Keratinocyte (primary cell): ENCODE results near the gene SND1. TPM values are rescaled to one million over a fixed set of nuclear protein-coding genes. Genes with fewer than 3 reads are reported as not detected.

Experiments used
- DNase-seq: peaks from one replicate; pipeline ENCODE4 v3.0.0-alpha.2; 2011; ENCODE audit warnings: low read depth, missing footprints, low spot score
- FAIRE-seq: peaks from 2 replicates; lab custom pipeline; 2011; peaks lifted over from hg19 to GRCh38; lab: Jason Lieb, UNC
- H2AFZ ChIP-seq: 2 replicates; pipeline ENCODE4 v1.6.0; 2012; ENCODE audit warnings: low read length, control low read depth, inconsistent platforms; ENCODE audit not compliant: control insufficient read depth
- H3K27ac ChIP-seq: 2 replicates; pipeline ENCODE4 v1.5.1; 2011; ENCODE audit warnings: low read length; ENCODE audit not compliant: control insufficient read depth, insufficient read depth
- H3K27me3 ChIP-seq: 3 replicates; pipeline ENCODE4 v1.6.0; 2011; ENCODE audit warnings: low read length; ENCODE audit not compliant: control insufficient read depth, insufficient read depth; ENCODE audit errors: extremely low read depth
- H3K36me3 ChIP-seq, 2 experiments: 2 replicates in 1 of 2; 3 replicates in 1 of 2; pipeline ENCODE4 v1.5.1; 2011; ENCODE audit warnings: low read length in 2 of 2, mild to moderate bottlenecking in 1 of 2; ENCODE audit not compliant: control insufficient read depth in 2 of 2, insufficient read depth in 2 of 2; ENCODE audit errors: extremely low read depth in 1 of 2
- H3K4me1 ChIP-seq: 3 replicates; pipeline ENCODE4 v1.5.1; 2011; ENCODE audit warnings: low read length; ENCODE audit not compliant: control insufficient read depth, insufficient read depth; ENCODE audit errors: extremely low read depth
- H3K4me2 ChIP-seq: 3 replicates; pipeline ENCODE4 v1.6.0; 2011; ENCODE audit warnings: low read depth, low read length; ENCODE audit not compliant: control insufficient read depth, insufficient read depth; ENCODE audit errors: extremely low read depth
- H3K4me3 ChIP-seq, 3 experiments: fragments of 200-600 bp in 1 of 3; sonication (generic) in 1 of 3; 2 replicates in 2 of 3; 3 replicates in 1 of 3; pipeline ENCODE4 v1.5.1; 2011 to 2016; ENCODE audit warnings: low read length in 3 of 3, mild to moderate bottlenecking in 3 of 3, control low read depth in 2 of 3, inconsistent platforms in 1 of 3, low read depth in 1 of 3, mixed read lengths in 1 of 3, mixed run types in 1 of 3, moderate library complexity in 1 of 3; ENCODE audit not compliant: control insufficient read depth in 2 of 3, insufficient read depth in 2 of 3; ENCODE audit errors: extremely low read depth in 1 of 3
- H3K79me2 ChIP-seq: 2 replicates; pipeline ENCODE4 v1.6.0; 2012; ENCODE audit warnings: low read length; ENCODE audit not compliant: control insufficient read depth, insufficient read depth
- H3K9ac ChIP-seq: 3 replicates; pipeline ENCODE4 v1.6.0; 2011; ENCODE audit warnings: low read length; ENCODE audit not compliant: control insufficient read depth, insufficient read depth; ENCODE audit errors: extremely low read depth
- H3K9me1 ChIP-seq: 3 replicates; pipeline ENCODE4 v1.6.0; 2011; ENCODE audit warnings: low read length; ENCODE audit not compliant: control insufficient read depth, insufficient read depth; ENCODE audit errors: extremely low read depth
- H3K9me3 ChIP-seq: 2 replicates; pipeline ENCODE4 v1.5.1; 2012; ENCODE audit warnings: low read depth, low read length; ENCODE audit not compliant: control insufficient read depth
- H4K20me1 ChIP-seq: 3 replicates; pipeline ENCODE4 v1.6.0; 2011; ENCODE audit warnings: low read length; ENCODE audit not compliant: control insufficient read depth, insufficient read depth; ENCODE audit errors: extremely low read depth
- EZH2 ChIP-seq: IDR thresholded peaks from one replicate; pipeline ENCODE4 v1.6.1; 2012; ENCODE audit warnings: inconsistent platforms, mild to moderate bottlenecking, low read length, moderate library complexity
- dilution Hi-C: fragments of 300-500 bp; cut with MboI; formaldehyde crosslinking; loops from one replicate; pipeline ENCODE4 v1.7.0; 2020; ENCODE audit warnings: low sequenced_read_pairs; ENCODE audit not compliant: extremely low pct_ligation_motif_present
- polyA plus RNA-seq, 5 experiments: library from polyadenylated mRNA; depleted of rRNA in 3 of 5; stranded (reverse) in 3 of 5; stranded (forward) in 1 of 5; unstranded in 1 of 5; fragments of >200 nt; gene quantifications; 1 replicate in 1 of 5; 2 replicates in 3 of 5; 3 replicates in 1 of 5; pipeline versions ENCODE4 v1.2.1 to v1.2.3, GENCODE V29; 2011 to 2012; ENCODE audit warnings: missing spikeins in 2 of 5, low read depth in 1 of 5, low replicate concordance in 1 of 5
- TF ChIP-seq, protein P1 (sequence below), 3 experiments: IDR thresholded peaks in 1 of 3; conservative IDR thresholded peaks in 1 of 3; optimal IDR thresholded peaks in 1 of 3; 2 replicates in 2 of 3; 3 replicates in 1 of 3; pipeline versions ENCODE3 to v1.5.1; 2011; ENCODE audit warnings: low read length in 3 of 3, mild to moderate bottlenecking in 3 of 3, moderate library complexity in 2 of 3, control low read depth in 1 of 3, inconsistent platforms in 1 of 3; ENCODE audit not compliant: insufficient read depth in 2 of 3; ENCODE audit errors: extremely low read depth in 1 of 3

The SND1 gene
- polyA plus RNA-seq, 1 donor (not counting 4 experiments of a cell fraction or from before 2014, with no cell fraction given): 140 TPM

DNA sequence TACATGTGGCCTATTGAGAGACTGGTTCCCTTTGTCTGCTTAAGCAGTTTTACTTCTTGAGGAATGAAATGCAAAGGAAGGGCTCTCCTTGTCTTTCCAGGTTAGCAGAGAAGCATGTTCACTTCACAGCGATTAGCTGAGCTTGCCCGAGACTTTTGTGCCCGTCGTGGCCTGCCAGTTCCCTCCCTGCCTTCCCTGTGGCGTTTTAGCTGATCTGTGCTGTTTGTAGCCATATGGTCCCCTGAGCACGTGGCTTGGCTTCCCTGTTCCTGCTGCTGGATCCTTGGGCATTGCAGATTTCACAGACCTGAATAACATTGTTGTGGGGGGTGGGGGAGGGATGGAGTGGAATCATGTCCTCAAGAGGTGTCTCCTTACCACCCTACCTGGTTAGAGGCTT lies 61.8 kb downstream of the SND1 start:
- Histone ChIP-seq H3K4me1 (no peaks in the 10 kb centered on the region), H3K9me1 (no peaks in the 10 kb centered on the region), H4K20me1 (peaks cover 5% of the 10 kb centered on the region), H3K9ac (no peak overlapping the region), H3K4me2 (no peak overlapping the region), H3K27ac (no peak overlapping the region), H3K36me3 (peaks cover 9 to 51% of the 10 kb centered on the region in 2 experiments), H3K27me3 (no peaks in the 10 kb centered on the region), H3K4me3 (no peak overlapping the region), H3K9me3 (no peaks in the 10 kb centered on the region), H3K79me2 (peaks cover 65% of the 10 kb centered on the region), H2AFZ (no peak overlapping the region)
- DNase-seq (no peak), FAIRE-seq (no peak)
- no peak for TF ChIP-seq EZH2
- TF ChIP-seq, protein P1, sequence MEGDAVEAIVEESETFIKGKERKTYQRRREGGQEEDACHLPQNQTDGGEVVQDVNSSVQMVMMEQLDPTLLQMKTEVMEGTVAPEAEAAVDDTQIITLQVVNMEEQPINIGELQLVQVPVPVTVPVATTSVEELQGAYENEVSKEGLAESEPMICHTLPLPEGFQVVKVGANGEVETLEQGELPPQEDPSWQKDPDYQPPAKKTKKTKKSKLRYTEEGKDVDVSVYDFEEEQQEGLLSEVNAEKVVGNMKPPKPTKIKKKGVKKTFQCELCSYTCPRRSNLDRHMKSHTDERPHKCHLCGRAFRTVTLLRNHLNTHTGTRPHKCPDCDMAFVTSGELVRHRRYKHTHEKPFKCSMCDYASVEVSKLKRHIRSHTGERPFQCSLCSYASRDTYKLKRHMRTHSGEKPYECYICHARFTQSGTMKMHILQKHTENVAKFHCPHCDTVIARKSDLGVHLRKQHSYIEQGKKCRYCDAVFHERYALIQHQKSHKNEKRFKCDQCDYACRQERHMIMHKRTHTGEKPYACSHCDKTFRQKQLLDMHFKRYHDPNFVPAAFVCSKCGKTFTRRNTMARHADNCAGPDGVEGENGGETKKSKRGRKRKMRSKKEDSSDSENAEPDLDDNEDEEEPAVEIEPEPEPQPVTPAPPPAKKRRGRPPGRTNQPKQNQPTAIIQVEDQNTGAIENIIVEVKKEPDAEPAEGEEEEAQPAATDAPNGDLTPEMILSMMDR (optimal IDR thresholded peaks at IDR 0.05 in 1 of 3, IDR thresholded peaks at IDR 0.05 in 1 of 3, conservative IDR thresholded peaks at IDR 0.05 in 1 of 3; ENCODE audit: extremely low read depth in 1 of 3, insufficient read depth in 2 of 3, low read length in 3 of 3): no peak
- dilution Hi-C loops: no loop called here

DNA sequence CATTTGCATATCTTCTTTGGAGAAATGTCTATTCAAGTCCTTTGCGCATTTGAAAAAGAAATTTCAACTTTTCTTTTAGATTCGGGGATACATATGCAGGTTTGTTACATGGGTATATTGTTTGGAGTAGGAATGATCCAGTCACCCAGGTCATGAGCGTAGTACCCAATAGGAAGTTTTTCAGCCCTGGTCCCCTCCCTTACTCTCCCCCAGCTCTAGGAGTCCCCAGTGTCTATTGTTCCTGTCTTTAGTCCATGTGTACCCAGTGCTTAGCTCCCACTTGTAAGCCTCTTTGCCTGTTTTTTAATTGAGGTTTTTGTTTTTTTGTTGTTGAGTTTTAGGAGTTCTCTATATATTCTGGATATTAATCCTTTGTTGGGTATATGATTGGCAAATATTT lies 63.3 kb downstream of the SND1 start:
- TF ChIP-seq EZH2: no peak
- TF ChIP-seq, protein P1 (optimal IDR thresholded peaks at IDR 0.05 in 1 of 3, IDR thresholded peaks at IDR 0.05 in 1 of 3, conservative IDR thresholded peaks at IDR 0.05 in 1 of 3; ENCODE audit: extremely low read depth in 1 of 3, insufficient read depth in 2 of 3, low read length in 3 of 3): no peak
- Histone ChIP-seq H3K79me2 (peaks cover 72% of the 10 kb centered on the region), H4K20me1 (peaks cover 3% of the 10 kb centered on the region), H3K27ac (no peak overlapping the region), H3K4me1 (no peaks in the 10 kb centered on the region), H3K4me3 (no peak overlapping the region), H3K9me3 (no peaks in the 10 kb centered on the region), H2AFZ (no peak overlapping the region), H3K4me2 (no peak overlapping the region), H3K36me3 (peaks cover 5 to 46% of the 10 kb centered on the region in 2 experiments), H3K9ac (no peak overlapping the region), H3K9me1 (no peaks in the 10 kb centered on the region), H3K27me3 (no peaks in the 10 kb centered on the region)
- DNase-seq (no peak), FAIRE-seq (no peak)
- dilution Hi-C loops: no loop called here
